CD4-positive, alpha-beta T cell treated with Interferon alpha-2 for 1 hour (primary cell): ENCODE results near the gene RFX3.
A peak's percentile ranks its signal among the peaks of the same experiment; 100 is the strongest.

Experiments used
- DNase-seq, 2 donors: peaks; one replicate each; pipeline ENCODE4 v3.0.0-alpha.2; 2020 to 2022

The RFX3 gene

GRCh38 chr9:3513265-3513818 is 12.5 kb downstream of the RFX3 start:
- DNase-seq = no peak

GRCh38 chr9:3511551-3511950 is 14.2 kb downstream of the RFX3 start:
- DNase-seq = no peak

GRCh38 chr9:3510796-3511195 is 15.0 kb downstream of the RFX3 start:
- DNase-seq = no peak

GRCh38 chr9:3509926-3510325 is 15.9 kb downstream of the RFX3 start:
- no peak for DNase-seq

GRCh38 chr9:3508521-3509291 is 17.1 kb downstream of the RFX3 start:
- peak in 1 of 2 donors; percentile 44 for DNase-seq

GRCh38 chr9:3508078-3508431 is 17.7 kb downstream of the RFX3 start:
- DNase-seq = no peak

GRCh38 chr9:3507395-3508077 is 18.3 kb downstream of the RFX3 start:
- DNase-seq = no peak

- DNase-seq = no peak
These were observed 19.6 kb downstream of the RFX3 start for GRCh38 chr9:3506164-3506563.

GRCh38 chr9:3502560-3503398 is 23.0 kb downstream of the RFX3 start:
- no peak for DNase-seq

- DNase-seq = no peak
These were observed 25.8 kb downstream of the RFX3 start for GRCh38 chr9:3500044-3500443.

GRCh38 chr9:3498691-3499090 is 27.1 kb downstream of the RFX3 start:
- DNase-seq = no peak

- no peak for DNase-seq
These were observed 27.9 kb downstream of the RFX3 start for GRCh38 chr9:3497857-3498256.

- DNase-seq = no peak
These were observed 28.4 kb downstream of the RFX3 start for GRCh38 chr9:3497401-3497800.

GRCh38 chr9:3495855-3496254 is 29.9 kb downstream of the RFX3 start:
- no peak for DNase-seq

- DNase-seq = no peak
These were observed 33.6 kb downstream of the RFX3 start for GRCh38 chr9:3492214-3492613.

GRCh38 chr9:3491450-3491849 is 34.4 kb downstream of the RFX3 start:
- DNase-seq = no peak

- DNase-seq = no peak
These were observed 34.8 kb downstream of the RFX3 start for GRCh38 chr9:3490957-3491356.

- DNase-seq = no peak
These were observed 43.2 kb downstream of the RFX3 start for GRCh38 chr9:3482578-3482977.

- DNase-seq = no peak
These were observed 45.5 kb downstream of the RFX3 start for GRCh38 chr9:3480353-3480655.

- no peak for DNase-seq
These were observed 46.1 kb downstream of the RFX3 start for GRCh38 chr9:3479514-3480352.

GRCh38 chr9:3478549-3478953 is 47.2 kb downstream of the RFX3 start:
- peak; percentile 11 to 57 for DNase-seq

- peak in 1 of 2 donors; percentile 63 for DNase-seq
These were observed 48.5 kb downstream of the RFX3 start for GRCh38 chr9:3477236-3477834.
